NCI-H1417 treated with DMSO at 0.1 percent for 48 hours (cell line): Measurements from ENCODE around the gene GJB5.

ENCODE experiments used
- DNase-seq: peaks from one replicate; lab custom pipeline; 2025; lab: John Stamatoyannopoulos, UW

Gene GJB5

GRCh38 chr1:34794790-34795180 is 39.9 kb downstream of the GJB5 start:
- no peak for DNase-seq

- no peak for DNase-seq
Observed at GRCh38 chr1:34795916-34796315, 41.1 kb downstream of the GJB5 start.

- no peak for DNase-seq
Observed at GRCh38 chr1:34796990-34797389, 42.1 kb downstream of the GJB5 start.

- DNase-seq = no peak
Observed at GRCh38 chr1:34800214-34800613, 45.4 kb downstream of the GJB5 start.

GRCh38 chr1:34803770-34804169 is 48.9 kb downstream of the GJB5 start:
- no peak for DNase-seq

GRCh38 chr1:34806396-34806795 is 51.5 kb downstream of the GJB5 start:
- no peak for DNase-seq
